ACC112 (cell line): ENCODE results near the gene NKX1-1.

ENCODE experiments used
- H2AFZ ChIP-seq: fragments of 200-600 bp; sonication (generic); one replicate; pipeline ENCODE4 v1.6.0; 2017; ENCODE audit warnings: antibody characterized with exemption, low read length; ENCODE audit not compliant: unreplicated experiment
- H3K27ac ChIP-seq: fragments of 200-600 bp; sonication (generic); 2 replicates; pipeline ENCODE4 v1.5.1; 2014; ENCODE audit warnings: low read depth, mild to moderate bottlenecking, antibody characterized with exemption, low read length, moderate library complexity
- H3K27me3 ChIP-seq: fragments of 200-600 bp; sonication (generic); 2 replicates; pipeline ENCODE4 v1.6.1; 2014; ENCODE audit warnings: mild to moderate bottlenecking, antibody characterized with exemption, low read length, moderate library complexity, mixed read lengths; ENCODE audit not compliant: insufficient read depth
- H3K36me3 ChIP-seq: fragments of 200-600 bp; sonication (generic); 2 replicates; pipeline ENCODE4 v1.6.1; 2016; ENCODE audit warnings: mild to moderate bottlenecking, antibody characterized with exemption, low read length, moderate library complexity, mixed read lengths; ENCODE audit not compliant: insufficient read depth
- H3K4me1 ChIP-seq: fragments of 200-600 bp; sonication (generic); one replicate; pipeline ENCODE4 v1.6.1; 2016; ENCODE audit warnings: low read length, mixed read lengths; ENCODE audit not compliant: insufficient read depth, unreplicated experiment, control insufficient read depth
- H3K4me3 ChIP-seq: fragments of 200-600 bp; sonication (generic); 2 replicates; pipeline ENCODE4 v1.5.1; 2014; ENCODE audit warnings: mild to moderate bottlenecking, low read depth, low read length
- H3K79me2 ChIP-seq: fragments of 200-600 bp; sonication (generic); one replicate; pipeline ENCODE4 v1.6.0; 2016; ENCODE audit warnings: low read length; ENCODE audit not compliant: control insufficient read depth, unreplicated experiment, insufficient read depth

NKX1-1 gene

GRCh38 chr4:1403177-1403583 lies 3.1 kb downstream of the NKX1-1 start:
- Histone ChIP-seq H3K27ac (no peak overlapping the region), H3K4me1 (no peaks in the 10 kb centered on the region), H3K36me3 (no peaks in the 10 kb centered on the region), H2AFZ (no peak overlapping the region), H3K4me3 (no peak overlapping the region), H3K79me2 (no peaks in the 10 kb centered on the region), H3K27me3 (peaks cover 81% of the 10 kb centered on the region)

- Histone ChIP-seq H3K79me2 (no peaks in the 10 kb centered on the region), H3K36me3 (no peaks in the 10 kb centered on the region), H2AFZ (no peak overlapping the region), H3K27ac (no peak overlapping the region), H3K27me3 (peaks cover 77% of the 10 kb centered on the region), H3K4me1 (no peaks in the 10 kb centered on the region), H3K4me3 (no peak overlapping the region)
Measured at GRCh38 chr4:1402516-1403091, 3.6 kb downstream of the NKX1-1 start.

- Histone ChIP-seq H2AFZ (no peak overlapping the region), H3K4me1 (no peaks in the 10 kb centered on the region), H3K27ac (no peak overlapping the region), H3K36me3 (no peaks in the 10 kb centered on the region), H3K4me3 (no peak overlapping the region), H3K79me2 (no peaks in the 10 kb centered on the region), H3K27me3 (peaks cover 71% of the 10 kb centered on the region)
Measured at GRCh38 chr4:1402021-1402515, 4.2 kb downstream of the NKX1-1 start.

DNA sequence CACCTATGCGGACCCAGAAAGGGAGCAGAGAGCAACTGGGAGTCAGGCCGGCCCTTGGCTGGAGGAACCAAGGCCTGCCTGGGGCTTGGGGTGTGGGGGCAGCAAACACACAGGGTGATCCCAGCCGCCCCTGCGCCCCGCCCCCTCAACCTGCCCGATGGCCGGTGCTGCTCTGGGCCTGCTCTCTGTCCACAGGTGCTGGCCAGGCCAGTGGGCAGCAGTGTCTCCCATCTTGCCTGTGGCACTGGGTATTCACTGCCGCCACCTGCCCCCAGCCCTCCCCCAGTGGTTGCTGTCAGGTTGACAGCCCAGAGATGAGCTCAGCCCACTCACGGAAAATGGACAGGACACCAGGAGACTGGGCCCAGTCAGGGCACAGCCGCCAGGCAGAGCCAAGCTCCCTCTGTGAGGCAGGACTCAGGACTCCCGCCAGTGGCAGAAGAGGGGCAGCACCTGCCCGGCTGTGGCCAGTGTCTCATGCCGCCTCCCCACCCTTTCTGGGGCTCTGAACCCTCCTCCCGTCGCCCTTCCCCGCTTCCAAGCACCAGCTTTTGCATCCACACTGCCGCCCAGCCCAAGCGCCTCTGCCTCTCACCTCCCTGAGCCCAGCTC lies 4.7 kb downstream of the NKX1-1 start:
- Histone ChIP-seq H3K27me3 (peaks cover 66% of the 10 kb centered on the region), H3K27ac (no peak overlapping the region), H3K36me3 (no peaks in the 10 kb centered on the region), H3K4me3 (no peak overlapping the region), H3K79me2 (no peaks in the 10 kb centered on the region), H2AFZ (no peak overlapping the region), H3K4me1 (no peaks in the 10 kb centered on the region)

- H3K27me3 ChIP-seq = peaks cover 62% of the 10 kb centered on the region
- no peaks in the 10 kb centered on the region for H3K4me1 ChIP-seq
Measured at GRCh38 chr4:1400831-1401408, 5.3 kb downstream of the NKX1-1 start.

DNA sequence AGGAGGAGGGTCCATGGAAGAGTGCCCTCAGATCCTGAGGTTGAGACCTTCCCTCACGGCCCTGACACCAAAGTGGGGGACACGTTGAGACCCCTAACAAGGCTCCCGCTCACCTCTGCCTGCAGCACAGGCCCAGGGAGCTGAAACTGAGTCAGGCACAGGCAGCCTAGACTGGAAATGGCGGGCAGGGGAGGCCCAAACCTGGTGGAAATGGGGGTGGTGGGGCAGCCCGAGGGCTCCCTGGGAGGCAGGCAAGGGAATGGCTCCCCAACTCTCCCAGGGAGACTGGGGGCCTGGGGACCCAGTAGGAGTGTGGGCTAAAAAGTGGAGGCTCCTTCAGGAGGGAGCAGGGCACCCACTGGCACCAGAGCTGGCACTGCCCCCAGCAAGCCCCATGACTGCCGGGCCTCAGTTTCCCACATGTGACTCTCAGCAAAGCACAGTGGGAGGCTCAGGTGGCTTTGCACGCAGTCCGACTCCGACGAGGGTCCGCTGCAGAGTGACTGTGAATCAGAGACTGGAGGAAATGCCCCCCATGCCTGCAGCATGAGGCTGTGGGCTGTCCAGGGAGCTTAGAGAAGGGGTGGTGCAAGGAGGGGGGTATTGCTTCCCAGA lies 5.9 kb downstream of the NKX1-1 start:
- H3K36me3 ChIP-seq = no peaks in the 10 kb centered on the region
- no peak overlapping the region for H3K4me3 ChIP-seq
- H3K4me1 ChIP-seq = no peaks in the 10 kb centered on the region
- H3K79me2 ChIP-seq = no peaks in the 10 kb centered on the region
- H3K27me3 ChIP-seq = peaks cover 56% of the 10 kb centered on the region
- no peak overlapping the region for H3K27ac ChIP-seq
- no peak overlapping the region for H2AFZ ChIP-seq

More at GRCh38 chr4:1400831-1401408, 5.3 kb downstream of the NKX1-1 start:
- Histone ChIP-seq H3K27ac (no peak overlapping the region), H3K36me3 (no peaks in the 10 kb centered on the region), H3K4me3 (no peak overlapping the region), H3K79me2 (no peaks in the 10 kb centered on the region), H2AFZ (no peak overlapping the region)

- no peaks in the 10 kb centered on the region for H3K79me2 ChIP-seq
- peaks cover 49% of the 10 kb centered on the region for H3K27me3 ChIP-seq
- H3K4me1 ChIP-seq = no peaks in the 10 kb centered on the region
- no peaks in the 10 kb centered on the region for H3K36me3 ChIP-seq
- no peak overlapping the region for H3K4me3 ChIP-seq
- no peak overlapping the region for H3K27ac ChIP-seq
- H2AFZ ChIP-seq = no peak overlapping the region
Measured at GRCh38 chr4:1399508-1400190, 6.6 kb downstream of the NKX1-1 start.

DNA sequence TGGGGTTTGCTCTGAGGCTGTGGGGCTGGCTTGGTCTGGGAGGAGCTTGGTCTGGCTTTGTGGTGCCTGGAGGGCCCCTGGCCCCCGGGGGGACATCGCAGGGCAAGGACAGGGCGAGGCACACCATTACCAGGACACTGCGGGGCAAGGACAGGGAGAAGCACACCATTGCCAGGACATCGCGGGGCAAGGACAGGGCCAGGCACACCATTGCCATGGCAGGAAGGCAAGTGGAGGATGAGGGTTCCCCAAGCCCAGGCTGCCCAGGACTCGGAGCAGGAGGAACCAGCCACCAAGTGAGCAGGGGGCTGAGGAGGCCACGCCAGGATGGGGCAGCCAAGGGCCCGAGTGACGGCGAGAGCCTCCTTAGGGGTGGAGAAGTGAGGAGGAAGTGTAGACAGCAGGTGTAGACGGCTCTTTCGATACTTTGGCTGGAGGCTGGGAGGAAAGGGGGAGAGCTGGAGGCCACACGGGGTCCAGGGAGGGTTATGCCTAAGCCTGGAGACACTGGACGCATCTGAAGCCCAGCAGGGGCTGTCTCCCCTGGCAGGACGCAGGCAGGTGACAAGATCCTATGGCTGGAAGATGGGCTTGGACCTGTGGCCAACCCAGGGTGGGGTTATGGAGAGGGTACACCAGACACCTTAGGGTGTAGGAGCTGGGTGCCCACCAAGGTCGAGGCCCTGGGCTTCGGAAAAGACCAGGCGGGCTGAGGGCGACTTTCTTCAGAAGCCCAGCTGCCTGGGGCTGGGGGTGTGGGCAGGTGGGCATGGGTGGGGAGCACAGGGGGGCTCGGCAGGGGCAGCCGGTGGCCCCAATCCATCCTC lies 7.3 kb downstream of the NKX1-1 start:
- H3K36me3 ChIP-seq = peaks cover 3% of the 10 kb centered on the region
- H3K4me3 ChIP-seq = no peak overlapping the region
- H3K27me3 ChIP-seq = peaks cover 42% of the 10 kb centered on the region
- H3K79me2 ChIP-seq = no peaks in the 10 kb centered on the region
- no peaks in the 10 kb centered on the region for H3K4me1 ChIP-seq
- H2AFZ ChIP-seq = no peak overlapping the region
- no peak overlapping the region for H3K27ac ChIP-seq

DNA sequence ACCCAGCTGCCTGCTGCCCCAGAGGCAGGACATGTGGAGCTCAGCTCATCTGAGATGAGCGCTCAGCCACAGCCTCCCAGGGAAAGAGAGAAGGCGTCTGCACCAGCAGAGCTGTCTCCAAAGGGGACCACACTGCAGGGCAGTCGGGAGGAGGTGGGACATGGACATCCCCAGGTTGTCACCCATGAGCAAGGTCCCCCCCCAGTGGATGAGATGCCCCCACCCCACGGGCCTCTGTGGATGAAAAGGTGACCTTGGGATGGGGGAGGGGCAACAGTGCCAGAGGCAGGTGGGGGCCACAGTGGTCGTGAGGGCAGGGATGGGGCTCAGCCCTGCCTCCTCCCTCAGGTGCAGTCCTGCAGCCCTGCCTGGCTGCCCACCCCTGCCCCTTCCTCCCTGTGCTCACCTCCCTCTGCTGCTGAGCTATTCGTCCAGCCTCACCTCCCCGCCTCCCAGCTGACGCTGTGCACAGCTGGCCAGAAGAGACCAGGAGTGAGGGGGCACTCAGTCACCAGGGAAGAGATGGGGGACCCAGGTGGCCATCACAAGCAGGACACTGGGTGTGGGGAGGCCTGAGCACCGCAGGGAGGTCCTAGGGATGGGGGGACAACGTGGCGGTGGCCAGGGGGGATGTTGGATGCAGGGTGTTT lies 9.3 kb downstream of the NKX1-1 start:
- Histone ChIP-seq H3K4me3 (no peak overlapping the region), H3K27me3 (peaks cover 23% of the 10 kb centered on the region), H3K36me3 (peaks cover 20% of the 10 kb centered on the region), H3K4me1 (no peaks in the 10 kb centered on the region), H2AFZ (no peak overlapping the region), H3K79me2 (no peaks in the 10 kb centered on the region), H3K27ac (no peak overlapping the region)
